Right cardiac atrium (tissue), 5 donors: ENCODE results near the gene GRK6. TPM values are rescaled to one million over a fixed set of nuclear protein-coding genes. Genes with fewer than 3 reads are reported as not detected.
"Not testable (repeated sequence)": the region's sequence is repeated elsewhere in the genome, so short reads cannot be mapped to it uniquely, and the experiment has no call there.

Experiments used
- ATAC-seq, 2 donors: fragments of 200-7000 bp; cut with Tn5 transposase; one replicate each; pipeline versions ENCODE4 v1.8.0 to v1.9.1; 2020; ENCODE audit warnings: moderate library complexity in 2 of 2, mild to moderate bottlenecking in 1 of 2
- DNase-seq, 3 donors: peaks; one replicate each; pipeline ENCODE4 v3.0.0-alpha.2; 2020
- H3K27ac ChIP-seq: one replicate; pipeline ENCODE4 v1.5.1; 2013; ENCODE audit warnings: mild to moderate bottlenecking, low read length, control low read depth, moderate library complexity
- H3K27me3 ChIP-seq: one replicate; pipeline ENCODE4 v1.6.1; 2013; ENCODE audit not compliant: control insufficient read depth, insufficient read depth
- H3K4me1 ChIP-seq: one replicate; pipeline ENCODE4 v1.6.1; 2013; ENCODE audit warnings: low read length; ENCODE audit not compliant: control insufficient read depth, insufficient read depth
- H3K4me3 ChIP-seq: one replicate; pipeline ENCODE4 v1.5.1; 2013; ENCODE audit warnings: low read length, control low read depth
- H3K9me3 ChIP-seq: one replicate; pipeline ENCODE4 v1.6.1; 2013; ENCODE audit warnings: low read length; ENCODE audit not compliant: control insufficient read depth
- WGBS: extraction: QIAGEN DNeasy Blood & Tissue Kit; methylation state at CpG from one replicate; pipeline ENCODE4 v1.1.7; 2013; 5-methylcytosine and 5-hydroxymethylcytosine counted together
- intact Hi-C, 4 donors: fragments of 100-400 bp; cut with DNase I; formaldehyde crosslinking; loops; one replicate each; pipeline versions ENCODE4 v1.11.0 to v1.14.0; 2022 to 2023
- polyA plus RNA-seq: library from polyadenylated mRNA; stranded (reverse); fragments of 200-250 nt; gene quantifications from one replicate; pipeline ENCODE4 v1.2.3, GENCODE V29; 2013
- total RNA-seq, 4 donors: library from RNA; stranded (reverse); fragmentation: NEBNext Ultra II Directional; extraction: Animal tissue kit (Norgen Biotek cat#: 25700); gene quantifications; one replicate each; pipeline ENCODE4 v1.2.1, GENCODE V29; 2021
- donor health status: healthy with polysubstance abuse.
- donor health status: DM: no; HTN: yes; CAD: no.
- donor health status: DM: no; HTN: no; CAD: no.
- donor health status: DM: no; HTN: yes; CAD: no; lungs with severe emphysema.
- donor health status: DM: yes; HTN: yes; CAD: no.

The GRK6 gene
- total and polyA plus RNA-seq, 5 donors = 7.4 to 16.9 (median 15.1) TPM

GRCh38 chr5:177485753-177486152, 59.3 kb downstream of the GRK6 start:
- WGBS = 97% methylated on average over 3 of the region's 3 CpGs
- ATAC-seq, H3K9me3 ChIP-seq, H3K27me3 ChIP-seq, H3K27ac ChIP-seq, H3K4me1 ChIP-seq, DNase-seq, intact Hi-C loops, H3K4me3 ChIP-seq: not testable (repeated sequence)

- WGBS = 95% methylated on average over 3 of the region's 3 CpGs
- no peak overlapping the region for H3K27ac ChIP-seq
- ATAC-seq = no peak
Observed at GRCh38 chr5:177486256-177486655, 59.8 kb downstream of the GRK6 start.

GRCh38 chr5:177487144-177487543, 60.7 kb downstream of the GRK6 start:
- intact Hi-C loops = no loop called here
- Histone ChIP-seq H3K27me3 (no peaks in the 10 kb centered on the region), H3K4me3 (no peak overlapping the region), H3K9me3 (no peaks in the 10 kb centered on the region), H3K4me1 (no peaks in the 10 kb centered on the region), H3K27ac (no peak overlapping the region)
- DNase-seq (no peak), ATAC-seq (no peak)
- WGBS = 90% methylated on average over 8 of the region's 8 CpGs

More at GRCh38 chr5:177486256-177486655, 59.8 kb downstream of the GRK6 start:
- Histone ChIP-seq H3K27me3 (no peaks in the 10 kb centered on the region), H3K4me3 (no peak overlapping the region), H3K9me3 (no peaks in the 10 kb centered on the region), H3K4me1 (no peaks in the 10 kb centered on the region)
- intact Hi-C loops = no loop called here
- DNase-seq = no peak

- intact Hi-C loops = no loop called here
- no peak for DNase-seq
- ATAC-seq = no peak
- Histone ChIP-seq H3K27ac (no peak overlapping the region), H3K27me3 (no peaks in the 10 kb centered on the region), H3K4me3 (no peak overlapping the region), H3K9me3 (no peaks in the 10 kb centered on the region), H3K4me1 (no peaks in the 10 kb centered on the region)
- WGBS = 91% methylated on average over 15 of the region's 15 CpGs
Observed at GRCh38 chr5:177487975-177488374, 61.5 kb downstream of the GRK6 start.

GRCh38 chr5:177489119-177489716, 62.7 kb downstream of the GRK6 start:
- Histone ChIP-seq H3K9me3 (no peaks in the 10 kb centered on the region), H3K27me3 (no peaks in the 10 kb centered on the region), H3K27ac (no peak overlapping the region), H3K4me3 (no peak overlapping the region), H3K4me1 (peaks cover 6% of the 10 kb centered on the region)
- WGBS = 79% methylated on average over 26 of the region's 26 CpGs
- ATAC-seq = peak; percentile 1 to 17
- DNase-seq = no peak
- intact Hi-C loops = no loop called here

- H3K27ac ChIP-seq = no peak overlapping the region
- H3K4me3 ChIP-seq = no peak overlapping the region
- DNase-seq (no peak), ATAC-seq (no peak)
- 88% methylated on average over 15 of the region's 15 CpGs for WGBS
- H3K9me3 ChIP-seq = no peaks in the 10 kb centered on the region
- H3K27me3 ChIP-seq = no peaks in the 10 kb centered on the region
- intact Hi-C loops = no loop called here
- peaks cover 6% of the 10 kb centered on the region for H3K4me1 ChIP-seq
Observed at GRCh38 chr5:177490311-177490991, 64.0 kb downstream of the GRK6 start.

- Histone ChIP-seq H3K27ac (no peak overlapping the region), H3K27me3 (no peaks in the 10 kb centered on the region), H3K4me1 (peaks cover 6% of the 10 kb centered on the region), H3K4me3 (no peak overlapping the region), H3K9me3 (no peaks in the 10 kb centered on the region)
- intact Hi-C loops = no loop called here
- WGBS = 90% methylated on average over 16 of the region's 16 CpGs
- no peak for DNase-seq
- ATAC-seq = no peak
Observed at GRCh38 chr5:177490992-177491391, 64.5 kb downstream of the GRK6 start.

- Histone ChIP-seq H3K27me3 (no peaks in the 10 kb centered on the region), H3K9me3 (no peaks in the 10 kb centered on the region), H3K27ac (no peak overlapping the region), H3K4me3 (no peak overlapping the region), H3K4me1 (peaks cover 6% of the 10 kb centered on the region)
- 69% methylated on average over 43 of the region's 43 CpGs for WGBS
- ATAC-seq (no peak), DNase-seq (peak in 2 of 3 donors; percentile 76 to 78)
- intact Hi-C loops = no loop called here
Observed at GRCh38 chr5:177491429-177491945, 65.0 kb downstream of the GRK6 start.

- Histone ChIP-seq H3K9me3 (no peaks in the 10 kb centered on the region), H3K4me3 (no peak overlapping the region), H3K27me3 (no peaks in the 10 kb centered on the region), H3K27ac (no peak overlapping the region), H3K4me1 (peaks cover 6% of the 10 kb centered on the region)
- intact Hi-C loops = no loop called here
- WGBS = 92% methylated on average over 54 of the region's 54 CpGs
- DNase-seq (peak in 1 of 3 donors; percentile 63), ATAC-seq (no peak)
Observed at GRCh38 chr5:177491983-177492746, 65.7 kb downstream of the GRK6 start.
